Stimulated activated CD4-positive, alpha-beta T cell treated with anti-CD3 and anti-CD28 coated beads, Interleukin-4, amount 100 ng/mL, for 24 hours (primary cell): Measurements from ENCODE around the gene SPOCK2.

ENCODE experiments used
- DNase-seq: peaks from one replicate; pipeline ENCODE4 v3.0.0-alpha.2; 2020

The SPOCK2 gene

GRCh38 chr10:72069751-72070526, 18.4 kb downstream of the SPOCK2 start:
- no peak for DNase-seq

- DNase-seq, result no peak
These were observed 19.4 kb downstream of the SPOCK2 start for GRCh38 chr10:72068901-72069446.

GRCh38 chr10:72068126-72068765, 20.1 kb downstream of the SPOCK2 start:
- no peak for DNase-seq

GRCh38 chr10:72067463-72068125, 20.8 kb downstream of the SPOCK2 start:
- no peak for DNase-seq

- no peak for DNase-seq
These were observed 21.8 kb downstream of the SPOCK2 start for GRCh38 chr10:72066318-72067284.

GRCh38 chr10:72065439-72066025, 22.8 kb downstream of the SPOCK2 start:
- no peak for DNase-seq

- no peak for DNase-seq
These were observed 24.5 kb downstream of the SPOCK2 start for GRCh38 chr10:72063703-72064391.

GRCh38 chr10:72062832-72063702, 25.3 kb downstream of the SPOCK2 start:
- no peak for DNase-seq

GRCh38 chr10:72062382-72062781, 26.0 kb downstream of the SPOCK2 start:
- no peak for DNase-seq

- no peak for DNase-seq
These were observed 26.4 kb downstream of the SPOCK2 start for GRCh38 chr10:72061930-72062329.

GRCh38 chr10:72061491-72061890, 26.9 kb downstream of the SPOCK2 start:
- DNase-seq, result no peak

- no peak for DNase-seq
These were observed 28.2 kb downstream of the SPOCK2 start for GRCh38 chr10:72059843-72060822.

- DNase-seq, result peak; percentile 39
These were observed 29.1 kb downstream of the SPOCK2 start for GRCh38 chr10:72058989-72059842.

- DNase-seq, result no peak
These were observed 29.9 kb downstream of the SPOCK2 start for GRCh38 chr10:72058347-72058898.

GRCh38 chr10:72056932-72057751, 31.2 kb downstream of the SPOCK2 start:
- no peak for DNase-seq

GRCh38 chr10:72056113-72056512, 32.2 kb downstream of the SPOCK2 start:
- no peak for DNase-seq

- DNase-seq, result no peak
These were observed 34.7 kb downstream of the SPOCK2 start for GRCh38 chr10:72053690-72054089.
